ENCODE results near the gene ASPN.
A peak's percentile ranks its signal among the peaks of the same experiment; 100 is the strongest.

The ASPN gene

GRCh38 chr9:92482329-92482728, at the start of gene ASPN:
TSS of gene ASPN (minus strand) at chr9:92482506.
- DNase-seq, result no peak

GRCh38 chr9:92530893-92531292, 48.6 kb upstream of the ASPN start:
- DNase-seq, result no peak

GRCh38 chr9:92529124-92529523, 46.8 kb upstream of the ASPN start:
- no peak for DNase-seq

- DNase-seq, result no peak
Observed at GRCh38 chr9:92528522-92528849, 46.2 kb upstream of the ASPN start.

- DNase-seq, result no peak
Observed at GRCh38 chr9:92527832-92528521, 45.7 kb upstream of the ASPN start.

- no peak for DNase-seq
Observed at GRCh38 chr9:92527291-92527828, 45.1 kb upstream of the ASPN start.

- no peak for DNase-seq
Observed at GRCh38 chr9:92525306-92525705, 43.0 kb upstream of the ASPN start.

- DNase-seq, result no peak
Observed at GRCh38 chr9:92524881-92525280, 42.6 kb upstream of the ASPN start.

GRCh38 chr9:92522983-92523970, 41.0 kb upstream of the ASPN start:
- peak; percentile 11 for DNase-seq

GRCh38 chr9:92520837-92521236, 38.5 kb upstream of the ASPN start:
- no peak for DNase-seq

GRCh38 chr9:92518199-92518598, 35.9 kb upstream of the ASPN start:
- DNase-seq, result no peak

GRCh38 chr9:92517046-92517445, 34.7 kb upstream of the ASPN start:
- no peak for DNase-seq

- no peak for DNase-seq
Observed at GRCh38 chr9:92516521-92516920, 34.2 kb upstream of the ASPN start.

- no peak for DNase-seq
Observed at GRCh38 chr9:92514635-92515034, 32.3 kb upstream of the ASPN start.

GRCh38 chr9:92513349-92513748, 31.0 kb upstream of the ASPN start:
- no peak for DNase-seq

- DNase-seq, result no peak
Observed at GRCh38 chr9:92512622-92513021, 30.3 kb upstream of the ASPN start.

- no peak for DNase-seq
Observed at GRCh38 chr9:92510747-92511146, 28.4 kb upstream of the ASPN start.

- no peak for DNase-seq
Observed at GRCh38 chr9:92509050-92509449, 26.7 kb upstream of the ASPN start.

GRCh38 chr9:92508018-92508820, 25.9 kb upstream of the ASPN start:
- no peak for DNase-seq

- no peak for DNase-seq
Observed at GRCh38 chr9:92507496-92507895, 25.2 kb upstream of the ASPN start.

GRCh38 chr9:92507005-92507404, 24.7 kb upstream of the ASPN start:
- no peak for DNase-seq

- DNase-seq, result peak; percentile 90
Observed at GRCh38 chr9:92506184-92506857, 24.0 kb upstream of the ASPN start.

GRCh38 chr9:92504881-92505280, 22.6 kb upstream of the ASPN start:
- DNase-seq, result peak; percentile 47
